GM20000 (cell line): ENCODE data around the gene SPOCK2.

ENCODE experiments used
- DNase-seq: peaks from one replicate; pipeline ENCODE4 v3.0.0; 2012; ENCODE audit warnings: low spot score
- TF ChIP-seq, protein P1 (sequence below): IDR thresholded peaks from 2 replicates; pipeline ENCODE4 v1.5.1; 2012; ENCODE audit warnings: mild to moderate bottlenecking, control low read depth; ENCODE audit errors: extremely low read depth, missing control alignments

SPOCK2 gene

DNA sequence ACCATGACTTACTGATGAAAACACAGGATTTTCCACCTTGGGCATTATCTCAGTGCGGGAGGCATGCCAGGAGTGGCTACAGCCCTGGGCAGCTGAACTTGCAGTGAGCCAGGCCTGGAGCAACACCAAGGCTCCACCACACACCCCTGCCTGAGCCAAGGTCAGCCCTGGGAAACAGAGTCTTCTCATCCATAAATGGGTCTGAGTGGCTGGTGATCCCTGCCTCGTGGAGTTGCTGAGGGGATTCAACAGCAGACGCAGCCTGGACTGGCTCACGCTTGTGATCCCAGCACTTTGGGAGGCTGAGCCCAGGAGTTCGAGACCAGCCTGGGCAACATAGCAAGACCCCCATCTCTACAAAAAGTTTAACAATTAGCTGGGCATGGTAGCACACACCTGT is 32.2 kb downstream of the SPOCK2 start:
- no peak for DNase-seq
- TF ChIP-seq, protein P1, sequence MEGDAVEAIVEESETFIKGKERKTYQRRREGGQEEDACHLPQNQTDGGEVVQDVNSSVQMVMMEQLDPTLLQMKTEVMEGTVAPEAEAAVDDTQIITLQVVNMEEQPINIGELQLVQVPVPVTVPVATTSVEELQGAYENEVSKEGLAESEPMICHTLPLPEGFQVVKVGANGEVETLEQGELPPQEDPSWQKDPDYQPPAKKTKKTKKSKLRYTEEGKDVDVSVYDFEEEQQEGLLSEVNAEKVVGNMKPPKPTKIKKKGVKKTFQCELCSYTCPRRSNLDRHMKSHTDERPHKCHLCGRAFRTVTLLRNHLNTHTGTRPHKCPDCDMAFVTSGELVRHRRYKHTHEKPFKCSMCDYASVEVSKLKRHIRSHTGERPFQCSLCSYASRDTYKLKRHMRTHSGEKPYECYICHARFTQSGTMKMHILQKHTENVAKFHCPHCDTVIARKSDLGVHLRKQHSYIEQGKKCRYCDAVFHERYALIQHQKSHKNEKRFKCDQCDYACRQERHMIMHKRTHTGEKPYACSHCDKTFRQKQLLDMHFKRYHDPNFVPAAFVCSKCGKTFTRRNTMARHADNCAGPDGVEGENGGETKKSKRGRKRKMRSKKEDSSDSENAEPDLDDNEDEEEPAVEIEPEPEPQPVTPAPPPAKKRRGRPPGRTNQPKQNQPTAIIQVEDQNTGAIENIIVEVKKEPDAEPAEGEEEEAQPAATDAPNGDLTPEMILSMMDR, result no peak

DNA sequence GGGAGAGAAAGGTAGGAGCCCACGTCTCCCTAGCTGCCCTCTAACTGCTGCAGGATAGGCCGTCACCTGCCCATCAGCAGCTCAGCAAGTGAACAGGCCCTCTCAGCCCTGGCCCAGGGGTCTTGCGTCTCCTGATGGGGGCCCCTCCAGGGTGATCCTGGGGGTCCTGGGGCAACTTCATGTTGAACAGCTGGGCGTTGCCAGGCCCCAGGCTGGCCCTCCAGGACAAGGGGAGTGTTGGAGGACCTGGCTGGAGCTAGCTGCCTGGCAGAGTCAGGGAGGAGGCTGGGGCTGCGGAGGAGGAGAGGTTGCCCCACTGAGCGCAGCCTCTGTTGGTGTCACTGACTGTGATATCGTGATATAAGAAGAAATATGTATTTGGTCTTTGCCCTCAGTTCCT is 34.7 kb downstream of the SPOCK2 start:
- TF ChIP-seq, protein P1, result no peak
- DNase-seq, result no peak

DNA sequence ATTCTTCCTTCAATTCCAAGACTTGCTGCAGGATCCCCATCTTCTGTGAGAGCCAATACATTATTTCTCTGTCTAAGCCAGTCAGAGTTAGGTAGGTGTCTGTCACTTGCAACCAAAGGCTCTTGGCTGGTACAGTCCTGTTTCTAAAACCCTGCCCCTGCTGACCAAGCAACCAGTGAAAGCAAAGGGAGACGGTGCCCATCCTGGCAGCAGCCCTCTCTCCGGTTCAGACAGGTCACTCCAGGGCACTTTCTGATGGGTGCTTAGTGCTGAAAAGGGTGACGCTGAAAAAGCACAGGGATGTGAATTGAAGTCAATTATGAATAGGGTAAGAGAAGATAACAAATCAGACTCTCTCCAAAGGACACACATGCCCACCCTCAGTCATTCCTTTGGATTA is 37.5 kb downstream of the SPOCK2 start:
- DNase-seq, result no peak
- TF ChIP-seq, protein P1, result no peak

DNA sequence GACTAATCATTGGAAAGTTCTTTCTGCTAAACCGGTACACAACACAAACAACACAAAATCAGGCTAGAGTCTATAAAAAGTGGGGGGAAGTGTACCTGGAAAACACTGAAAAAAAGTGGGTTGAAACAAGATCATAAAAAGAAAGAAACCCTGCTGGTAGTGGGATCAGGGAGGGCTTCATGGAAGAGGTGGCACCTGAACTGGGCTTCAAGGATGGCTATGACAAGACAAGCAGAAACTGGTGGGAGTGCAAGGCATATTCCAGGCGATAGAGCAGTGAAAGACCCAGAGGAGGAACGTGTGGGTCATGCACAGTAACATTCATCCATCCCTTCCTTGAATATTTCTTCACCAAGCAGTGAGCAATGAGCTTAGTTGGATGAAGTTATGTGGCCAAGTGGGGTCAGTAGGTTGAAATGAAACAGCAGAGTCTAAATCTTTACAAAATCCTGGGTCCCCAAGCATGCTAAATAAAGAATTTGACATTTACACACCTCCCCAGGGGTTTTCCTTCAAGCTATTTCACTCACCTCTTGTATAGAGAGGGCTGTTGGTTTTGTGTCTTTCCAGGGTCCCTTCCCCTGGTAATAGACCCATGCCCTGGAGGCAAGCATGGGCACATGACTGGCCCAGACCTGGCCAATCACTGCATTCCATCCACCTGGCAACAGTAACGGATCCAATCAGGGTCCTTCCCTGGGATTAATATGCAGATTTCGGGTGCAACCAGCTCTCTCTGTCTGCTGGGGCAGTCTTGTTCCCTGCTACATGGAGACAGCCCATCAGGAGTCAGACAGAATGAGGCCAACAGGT is 38.2 kb downstream of the SPOCK2 start:
- no peak for DNase-seq
- TF ChIP-seq, protein P1, result no peak

DNA sequence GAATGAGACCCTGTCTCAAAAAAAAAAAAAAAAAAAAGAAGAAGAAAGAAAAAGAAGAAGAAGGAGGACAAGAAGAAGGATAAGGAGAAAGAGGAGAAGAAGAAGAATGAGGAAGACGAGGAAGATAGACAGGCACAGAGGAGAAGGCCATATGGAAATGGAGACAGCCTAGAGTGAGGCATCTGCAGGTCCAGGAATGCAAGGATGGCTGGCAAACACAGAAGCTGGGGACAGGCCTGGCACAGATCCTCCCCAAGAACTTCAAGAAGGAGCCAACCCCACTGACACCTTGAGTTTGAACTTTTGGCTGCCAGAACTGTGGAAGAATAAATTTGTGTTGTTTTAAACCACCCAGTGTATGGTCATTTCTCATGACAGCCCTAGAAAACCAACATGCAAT is 38.9 kb downstream of the SPOCK2 start:
- no peak for DNase-seq
- TF ChIP-seq, protein P1, result no peak

DNA sequence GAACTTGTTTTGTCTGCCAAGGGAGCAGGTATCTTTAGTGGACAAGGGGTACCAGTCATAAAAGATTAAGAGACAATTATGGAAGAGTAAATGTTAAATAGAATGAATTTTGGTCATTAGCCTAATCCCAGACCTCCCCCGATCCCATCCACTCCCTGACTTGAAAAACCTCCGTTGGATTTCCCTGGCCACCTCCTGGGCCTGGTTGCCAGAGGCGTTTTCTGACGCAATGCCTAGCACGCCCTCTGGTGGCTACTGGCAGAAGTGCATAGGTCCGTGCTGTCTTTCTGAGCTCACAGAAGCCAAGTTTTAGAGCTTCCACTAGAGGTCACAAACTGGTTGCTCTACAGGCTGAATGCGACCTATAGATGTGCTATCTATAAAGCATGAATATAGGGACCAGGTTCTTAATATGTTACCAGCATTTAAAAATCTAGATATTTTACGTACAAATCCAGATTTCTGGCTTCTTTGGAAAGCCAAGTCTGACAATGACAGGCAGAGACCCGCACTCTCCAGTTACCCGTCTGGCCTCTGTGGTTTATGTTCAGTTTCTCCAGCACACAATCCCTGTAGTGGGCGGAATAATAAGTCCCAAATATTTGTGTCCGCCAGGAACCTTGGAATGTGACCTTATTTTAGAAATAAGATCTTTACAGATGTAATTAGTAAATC is 39.8 kb downstream of the SPOCK2 start:
- peak; percentile 87 for DNase-seq
- TF ChIP-seq, protein P1, result peak; percentile 100

DNA sequence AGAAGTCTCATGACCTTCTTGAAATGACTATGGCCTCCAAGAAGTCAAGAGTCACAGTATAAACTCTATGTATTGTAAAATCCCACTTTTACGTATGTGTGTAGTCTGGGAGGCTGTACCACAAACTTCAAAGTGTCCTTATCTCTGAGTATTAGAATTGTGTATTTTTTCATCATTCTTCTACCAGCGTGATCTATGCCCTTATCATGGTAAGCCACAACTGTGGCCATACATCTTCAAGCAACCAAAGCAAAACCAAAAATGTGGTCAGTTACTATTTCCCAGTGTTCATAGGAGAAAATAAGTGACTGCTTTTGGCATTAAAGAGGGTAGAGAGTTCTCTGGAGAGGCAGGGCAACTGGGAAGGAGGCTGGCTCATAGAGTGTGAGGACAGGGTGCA is 42.8 kb downstream of the SPOCK2 start:
- no peak for DNase-seq
- TF ChIP-seq, protein P1, result no peak
